ENCODE measurements around the gene PPP3CA. TPM values are rescaled to one million over a fixed set of nuclear protein-coding genes. Genes with fewer than 3 reads are reported as not detected.

Gene PPP3CA
- total RNA-seq, 4 donors from 2014 or later: 28.7 to 51.7 (median 39.0) TPM

DNA sequence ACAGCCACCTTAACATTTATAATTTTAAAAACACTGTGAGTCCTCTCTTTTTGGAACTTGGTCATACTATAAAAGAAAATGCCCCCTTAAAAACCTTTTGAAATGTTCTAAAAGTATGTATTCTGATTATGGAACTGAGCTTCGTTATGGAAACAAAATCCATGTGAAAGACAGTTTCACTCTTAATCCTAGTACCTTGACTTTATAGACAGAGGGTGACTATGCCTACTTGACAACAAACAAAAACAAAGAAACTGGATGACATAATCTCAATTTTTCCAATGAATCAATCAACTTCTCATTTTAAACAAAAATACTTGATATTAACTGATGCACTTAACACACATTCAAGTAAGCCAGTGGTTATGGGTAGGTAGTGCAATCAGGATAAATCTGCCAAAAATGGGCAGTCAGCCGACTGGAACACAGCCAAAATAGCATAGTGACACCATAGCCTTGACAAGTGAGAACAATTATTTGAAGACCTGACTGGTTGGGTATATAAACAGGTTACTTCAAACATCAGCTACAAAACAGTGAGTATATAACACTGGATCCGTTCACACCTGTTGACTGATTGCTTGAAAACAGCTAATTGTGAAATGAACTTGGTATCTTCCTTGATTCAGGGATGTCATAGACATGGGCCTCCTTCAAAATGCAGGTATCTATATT is 265.5 kb downstream of the PPP3CA start:
- H3K27me3 ChIP-seq: no peaks in the 10 kb centered on the region
- WGBS: 68% methylated on average over 3 of the region's 3 CpGs

DNA sequence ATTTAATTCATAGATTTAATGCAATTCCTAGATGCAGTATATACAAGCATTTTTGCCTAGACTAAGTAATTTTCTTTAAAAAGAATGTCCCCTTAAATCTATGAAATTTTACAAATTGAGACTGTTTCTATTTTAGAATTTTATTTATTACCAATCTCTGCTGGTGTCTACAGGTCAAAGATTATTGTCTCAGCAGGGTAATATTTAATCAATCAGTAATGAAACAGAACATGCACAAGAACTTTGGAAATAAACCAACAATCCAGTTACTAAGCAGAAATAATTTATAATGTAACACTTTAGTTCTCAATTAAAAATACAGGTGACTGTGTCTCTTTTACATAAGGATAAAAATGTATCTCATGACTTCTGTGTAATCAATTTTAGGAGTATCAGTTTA is 266.2 kb downstream of the PPP3CA start:
- Histone ChIP-seq H3K36me3 (no peaks in the 10 kb centered on the region), H3K27me3 (no peaks in the 10 kb centered on the region), H3K27ac (no peak overlapping the region), H3K4me3 (no peak overlapping the region), H3K4me1 (peaks cover 2% of the 10 kb centered on the region), H3K9me3 (no peaks in the 10 kb centered on the region)
- DNase-seq (ENCODE audit: low spot score in 2 of 2): no peak
- no peak for TF ChIP-seq CTCF (IDR thresholded peaks at IDR 0.05)
- no peak for TF ChIP-seq POLR2AphosphoS5 (IDR thresholded peaks at IDR 0.05)
- no peak for TF ChIP-seq EP300 (IDR thresholded peaks at IDR 0.05)
- TF ChIP-seq POLR2A (IDR thresholded peaks at IDR 0.05): no peak

More for the DNA sequence above, 265.5 kb downstream of the PPP3CA start:
- Histone ChIP-seq H3K4me3 (no peak overlapping the region), H3K36me3 (no peaks in the 10 kb centered on the region), H3K27ac (no peak overlapping the region), H3K4me1 (peaks cover 2% of the 10 kb centered on the region), H3K9me3 (no peaks in the 10 kb centered on the region)
- no peak for TF ChIP-seq POLR2AphosphoS5 (IDR thresholded peaks at IDR 0.05)
- no peak for TF ChIP-seq CTCF (IDR thresholded peaks at IDR 0.05)
- no peak for TF ChIP-seq POLR2A (IDR thresholded peaks at IDR 0.05)
- no peak for TF ChIP-seq EP300 (IDR thresholded peaks at IDR 0.05)
- no peak for DNase-seq (ENCODE audit: low spot score in 2 of 2)

DNA sequence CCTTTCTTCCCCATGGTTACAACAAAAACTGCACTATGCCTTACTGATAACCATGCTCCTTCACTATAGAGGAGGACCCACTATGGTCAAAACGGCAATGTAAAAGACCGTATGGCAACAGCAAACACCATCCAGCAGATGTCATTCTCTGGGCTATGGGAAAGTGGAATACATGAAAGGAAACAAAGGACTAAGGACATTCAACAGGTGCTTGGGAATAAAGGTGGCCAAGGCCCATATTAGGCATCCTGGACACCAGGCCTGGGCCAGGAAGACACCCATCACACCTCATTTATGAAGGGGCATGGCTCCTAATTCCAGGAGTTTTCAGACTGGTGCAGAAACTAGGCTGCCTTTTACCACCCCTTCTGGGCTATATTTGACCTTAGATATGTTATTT is 268.4 kb downstream of the PPP3CA start:
- peaks cover 2% of the 10 kb centered on the region for H3K4me1 ChIP-seq
- DNase-seq (ENCODE audit: low spot score in 2 of 2): no peak
- no peaks in the 10 kb centered on the region for H3K9me3 ChIP-seq
- 91% methylated on average over 2 of the region's 2 CpGs for WGBS
- H3K27ac ChIP-seq: no peak overlapping the region
- no peaks in the 10 kb centered on the region for H3K36me3 ChIP-seq
- H3K27me3 ChIP-seq: no peaks in the 10 kb centered on the region
- no peak overlapping the region for H3K4me3 ChIP-seq
- TF ChIP-seq EP300 (IDR thresholded peaks at IDR 0.05) (no peak), CTCF (IDR thresholded peaks at IDR 0.05) (no peak), POLR2A (IDR thresholded peaks at IDR 0.05) (no peak)

- Histone ChIP-seq H3K4me3 (no peak overlapping the region), H3K36me3 (peaks cover 1% of the 10 kb centered on the region), H3K27me3 (no peaks in the 10 kb centered on the region), H3K4me1 (peaks cover 2% of the 10 kb centered on the region), H3K9me3 (no peaks in the 10 kb centered on the region), H3K27ac (no peak overlapping the region)
- WGBS: 73% methylated on average over 1 of the region's 1 CpG
- DNase-seq (ENCODE audit: low spot score in 2 of 2): no peak
- TF ChIP-seq POLR2AphosphoS5 (IDR thresholded peaks at IDR 0.05): no peak
- no peak for TF ChIP-seq EP300 (IDR thresholded peaks at IDR 0.05)
- no peak for TF ChIP-seq CTCF (IDR thresholded peaks at IDR 0.05)
- TF ChIP-seq POLR2A (IDR thresholded peaks at IDR 0.05): no peak
Observed at GRCh38 chr4:101076032-101076431, 271.3 kb downstream of the PPP3CA start.

DNA sequence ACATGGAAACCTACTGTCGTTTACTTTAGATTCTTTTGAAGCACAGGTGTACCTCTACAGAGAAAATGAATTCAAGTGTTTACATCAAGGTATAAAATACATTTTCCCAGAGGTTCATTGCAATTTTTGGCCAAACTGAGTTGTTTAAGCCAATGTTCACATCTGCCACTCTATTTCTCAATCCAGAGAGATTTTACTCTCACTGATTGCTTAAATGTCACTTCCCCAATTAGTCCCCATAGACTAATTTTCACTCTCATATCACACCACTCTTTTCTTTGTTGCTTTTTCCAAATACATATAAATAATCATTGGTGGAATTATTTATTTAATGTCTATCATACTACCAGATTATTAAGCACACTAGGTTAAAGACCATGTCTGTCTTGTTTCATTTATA is 271.8 kb downstream of the PPP3CA start:
- TF ChIP-seq POLR2AphosphoS5 (IDR thresholded peaks at IDR 0.05): no peak
- no peak for TF ChIP-seq CTCF (IDR thresholded peaks at IDR 0.05)
- TF ChIP-seq EP300 (IDR thresholded peaks at IDR 0.05): no peak
- no peak for TF ChIP-seq POLR2A (IDR thresholded peaks at IDR 0.05)
- DNase-seq (ENCODE audit: low spot score in 2 of 2): no peak

More for the DNA sequence above, 271.8 kb downstream of the PPP3CA start:
- no peaks in the 10 kb centered on the region for H3K27me3 ChIP-seq
- peaks cover 2% of the 10 kb centered on the region for H3K4me1 ChIP-seq
- H3K4me3 ChIP-seq: no peak overlapping the region
- no peaks in the 10 kb centered on the region for H3K9me3 ChIP-seq
- H3K36me3 ChIP-seq: peaks cover 4% of the 10 kb centered on the region
- no peak overlapping the region for H3K27ac ChIP-seq
- 97% methylated on average over 1 of the region's 1 CpG for WGBS
